ENCODE results near the gene CEMIP.

DNA sequence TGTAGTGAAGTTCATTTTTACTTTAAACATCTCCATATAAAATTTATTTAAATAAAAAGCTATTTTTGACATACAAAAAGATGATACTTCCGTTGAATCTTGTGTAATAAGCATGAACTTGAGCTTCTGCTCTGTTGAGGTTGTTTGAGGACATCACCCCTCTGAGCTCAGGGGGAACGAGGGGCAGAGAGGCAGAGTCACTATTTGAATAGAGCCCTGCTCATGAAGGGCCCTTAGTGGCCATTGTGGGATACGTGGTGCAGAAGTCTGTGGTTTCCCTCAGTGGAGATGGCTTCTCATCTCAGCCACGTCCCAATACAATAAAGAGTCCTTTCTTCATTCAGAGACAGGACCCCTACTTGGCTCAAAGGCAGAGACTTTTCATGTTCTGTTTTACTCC, 10.6 kb downstream of the CEMIP start:
- TF ChIP-seq EP300 (IDR thresholded peaks at IDR 0.05; ENCODE audit: low read depth) (no peak), POLR2A (IDR thresholded peaks at IDR 0.05) (no peak), POLR2AphosphoS5 (IDR thresholded peaks at IDR 0.05) (no peak)
- TF ChIP-seq, protein P1, sequence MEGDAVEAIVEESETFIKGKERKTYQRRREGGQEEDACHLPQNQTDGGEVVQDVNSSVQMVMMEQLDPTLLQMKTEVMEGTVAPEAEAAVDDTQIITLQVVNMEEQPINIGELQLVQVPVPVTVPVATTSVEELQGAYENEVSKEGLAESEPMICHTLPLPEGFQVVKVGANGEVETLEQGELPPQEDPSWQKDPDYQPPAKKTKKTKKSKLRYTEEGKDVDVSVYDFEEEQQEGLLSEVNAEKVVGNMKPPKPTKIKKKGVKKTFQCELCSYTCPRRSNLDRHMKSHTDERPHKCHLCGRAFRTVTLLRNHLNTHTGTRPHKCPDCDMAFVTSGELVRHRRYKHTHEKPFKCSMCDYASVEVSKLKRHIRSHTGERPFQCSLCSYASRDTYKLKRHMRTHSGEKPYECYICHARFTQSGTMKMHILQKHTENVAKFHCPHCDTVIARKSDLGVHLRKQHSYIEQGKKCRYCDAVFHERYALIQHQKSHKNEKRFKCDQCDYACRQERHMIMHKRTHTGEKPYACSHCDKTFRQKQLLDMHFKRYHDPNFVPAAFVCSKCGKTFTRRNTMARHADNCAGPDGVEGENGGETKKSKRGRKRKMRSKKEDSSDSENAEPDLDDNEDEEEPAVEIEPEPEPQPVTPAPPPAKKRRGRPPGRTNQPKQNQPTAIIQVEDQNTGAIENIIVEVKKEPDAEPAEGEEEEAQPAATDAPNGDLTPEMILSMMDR (IDR thresholded peaks at IDR 0.05), result no peak

All from transverse colon (tissue), 4 donors.